ENCODE data around the gene SMTNL2. TPM values are rescaled to one million over a fixed set of nuclear protein-coding genes. Genes with fewer than 3 reads are reported as not detected.
"Not testable (repeated sequence)": the region's sequence is repeated elsewhere in the genome, so short reads cannot be mapped to it uniquely, and the experiment has no call there.

The SMTNL2 gene
- total RNA-seq, 4 donors from 2014 or later: 5.7 to 12.0 (median 6.8) TPM; not detected in 1

- H3K4me3 ChIP-seq: no peak overlapping the region
- H3K4me1 ChIP-seq: no peaks in the 10 kb centered on the region
- no peak for DNase-seq
- no peak overlapping the region for H3K27ac ChIP-seq
- no peak for TF ChIP-seq POLR2A (IDR thresholded peaks at IDR 0.05)
- no peak for TF ChIP-seq CTCF (IDR thresholded peaks at IDR 0.05)
- no peaks in the 10 kb centered on the region for H3K36me3 ChIP-seq
- H3K9me3 ChIP-seq: no peaks in the 10 kb centered on the region
- no peaks in the 10 kb centered on the region for H3K27me3 ChIP-seq
- intact Hi-C loops (cut with DNase I; ENCODE audit: low total_unique reads): no loop called here
Observed at GRCh38 chr17:4576729-4577322, 7.5 kb upstream of the SMTNL2 start.

GRCh38 chr17:4577386-4577993 is 6.8 kb upstream of the SMTNL2 start:
- H3K27me3 ChIP-seq: no peaks in the 10 kb centered on the region
- TF ChIP-seq CTCF (IDR thresholded peaks at IDR 0.05): no peak
- TF ChIP-seq POLR2A (IDR thresholded peaks at IDR 0.05): no peak
- no peaks in the 10 kb centered on the region for H3K4me1 ChIP-seq
- no peak for DNase-seq
- no peak overlapping the region for H3K27ac ChIP-seq
- no peaks in the 10 kb centered on the region for H3K36me3 ChIP-seq
- no peak overlapping the region for H3K4me3 ChIP-seq
- intact Hi-C loops (cut with DNase I; ENCODE audit: low total_unique reads): no loop called here
- H3K9me3 ChIP-seq: no peaks in the 10 kb centered on the region

- H3K27ac ChIP-seq; H3K36me3 ChIP-seq; H3K4me1 ChIP-seq; intact Hi-C loops (cut with DNase I; ENCODE audit: low total_unique reads); H3K9me3 ChIP-seq; H3K4me3 ChIP-seq; DNase-seq; H3K27me3 ChIP-seq: not testable (repeated sequence)
Observed at GRCh38 chr17:4578349-4578748, 6.0 kb upstream of the SMTNL2 start.

GRCh38 chr17:4579678-4580077 is 4.7 kb upstream of the SMTNL2 start:
- H3K9me3 ChIP-seq: no peaks in the 10 kb centered on the region
- no peaks in the 10 kb centered on the region for H3K27me3 ChIP-seq
- no peak overlapping the region for H3K4me3 ChIP-seq
- H3K4me1 ChIP-seq: peaks cover 0 to 13% of the 10 kb centered on the region in 2 donors
- intact Hi-C loops (cut with DNase I; ENCODE audit: low total_unique reads): no loop called here
- TF ChIP-seq CTCF (IDR thresholded peaks at IDR 0.05) (no peak), POLR2A (IDR thresholded peaks at IDR 0.05) (no peak)
- H3K27ac ChIP-seq: no peak overlapping the region
- H3K36me3 ChIP-seq: no peaks in the 10 kb centered on the region
- no peak for DNase-seq

- TF ChIP-seq POLR2A (IDR thresholded peaks at IDR 0.05): no peak
- TF ChIP-seq CTCF (IDR thresholded peaks at IDR 0.05): no peak
- H3K4me3 ChIP-seq: no peak overlapping the region
- intact Hi-C loops (cut with DNase I; ENCODE audit: low total_unique reads): no loop called here
- no peak for DNase-seq
- H3K36me3 ChIP-seq: no peaks in the 10 kb centered on the region
- H3K27me3 ChIP-seq: no peaks in the 10 kb centered on the region
- no peak overlapping the region for H3K27ac ChIP-seq
- H3K4me1 ChIP-seq: peaks cover 0 to 14% of the 10 kb centered on the region in 2 donors
- no peaks in the 10 kb centered on the region for H3K9me3 ChIP-seq
Observed at GRCh38 chr17:4580291-4580690, 4.0 kb upstream of the SMTNL2 start.
